ENCODE results near the gene KLHL6.

DNA sequence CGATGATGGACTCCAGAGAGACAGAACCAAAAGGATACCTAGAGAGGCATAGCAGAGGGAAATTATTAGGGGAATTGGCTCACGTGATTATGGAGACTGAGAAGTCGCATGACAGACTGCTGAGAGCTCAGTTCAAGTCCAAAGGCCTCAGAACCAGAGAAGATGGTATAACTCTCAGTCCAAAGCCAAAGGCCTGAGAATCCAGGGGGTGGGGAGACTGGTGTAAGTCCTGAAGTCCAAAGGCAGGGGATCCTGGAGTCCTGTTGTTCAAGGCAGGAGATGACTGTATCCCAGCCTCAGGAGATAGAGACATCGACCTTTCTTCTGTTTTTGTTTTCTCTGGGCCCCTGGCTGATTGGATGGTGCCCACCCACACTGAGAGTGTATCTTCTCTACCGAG, 1.2 kb upstream of the KLHL6 start:
- TF ChIP-seq, protein P1, sequence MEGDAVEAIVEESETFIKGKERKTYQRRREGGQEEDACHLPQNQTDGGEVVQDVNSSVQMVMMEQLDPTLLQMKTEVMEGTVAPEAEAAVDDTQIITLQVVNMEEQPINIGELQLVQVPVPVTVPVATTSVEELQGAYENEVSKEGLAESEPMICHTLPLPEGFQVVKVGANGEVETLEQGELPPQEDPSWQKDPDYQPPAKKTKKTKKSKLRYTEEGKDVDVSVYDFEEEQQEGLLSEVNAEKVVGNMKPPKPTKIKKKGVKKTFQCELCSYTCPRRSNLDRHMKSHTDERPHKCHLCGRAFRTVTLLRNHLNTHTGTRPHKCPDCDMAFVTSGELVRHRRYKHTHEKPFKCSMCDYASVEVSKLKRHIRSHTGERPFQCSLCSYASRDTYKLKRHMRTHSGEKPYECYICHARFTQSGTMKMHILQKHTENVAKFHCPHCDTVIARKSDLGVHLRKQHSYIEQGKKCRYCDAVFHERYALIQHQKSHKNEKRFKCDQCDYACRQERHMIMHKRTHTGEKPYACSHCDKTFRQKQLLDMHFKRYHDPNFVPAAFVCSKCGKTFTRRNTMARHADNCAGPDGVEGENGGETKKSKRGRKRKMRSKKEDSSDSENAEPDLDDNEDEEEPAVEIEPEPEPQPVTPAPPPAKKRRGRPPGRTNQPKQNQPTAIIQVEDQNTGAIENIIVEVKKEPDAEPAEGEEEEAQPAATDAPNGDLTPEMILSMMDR (IDR thresholded peaks at IDR 0.05): no peak
- TF ChIP-seq POLR2AphosphoS5 (IDR thresholded peaks at IDR 0.05) (no peak), POLR2A (IDR thresholded peaks at IDR 0.05) (no peak)

Data from sigmoid colon (tissue), 4 donors.